ENCODE results near the gene UCKL1.
"Not testable (repeated sequence)": the region's sequence is repeated elsewhere in the genome, so short reads cannot be mapped to it uniquely, and the experiment has no call there.

The UCKL1 gene

DNA sequence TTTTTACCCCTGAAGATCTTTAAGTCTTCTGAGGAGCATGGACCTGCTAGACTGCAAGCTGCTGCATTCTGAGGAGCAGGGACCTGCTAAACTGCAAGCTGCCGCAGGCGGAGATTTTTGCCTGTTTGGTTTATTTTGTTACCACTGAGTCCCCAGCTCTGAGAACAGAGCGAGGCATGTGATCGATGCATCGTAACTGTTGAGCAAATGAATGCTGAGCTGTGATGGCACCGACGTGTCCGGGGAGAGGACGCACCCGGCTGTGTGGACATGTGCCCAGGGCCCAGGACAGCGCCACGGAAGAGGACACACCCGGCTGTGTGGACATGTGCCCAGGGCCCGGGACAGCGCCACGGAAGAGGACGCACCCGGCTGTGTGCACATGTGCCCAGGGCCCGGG, 37.1 kb downstream of the UCKL1 start:
- DNase-seq (ENCODE audit: low spot score) = no peak

- no peak for DNase-seq (ENCODE audit: low spot score)
These were observed 38.4 kb downstream of the UCKL1 start for GRCh38 chr20:63917811-63918210.

DNA sequence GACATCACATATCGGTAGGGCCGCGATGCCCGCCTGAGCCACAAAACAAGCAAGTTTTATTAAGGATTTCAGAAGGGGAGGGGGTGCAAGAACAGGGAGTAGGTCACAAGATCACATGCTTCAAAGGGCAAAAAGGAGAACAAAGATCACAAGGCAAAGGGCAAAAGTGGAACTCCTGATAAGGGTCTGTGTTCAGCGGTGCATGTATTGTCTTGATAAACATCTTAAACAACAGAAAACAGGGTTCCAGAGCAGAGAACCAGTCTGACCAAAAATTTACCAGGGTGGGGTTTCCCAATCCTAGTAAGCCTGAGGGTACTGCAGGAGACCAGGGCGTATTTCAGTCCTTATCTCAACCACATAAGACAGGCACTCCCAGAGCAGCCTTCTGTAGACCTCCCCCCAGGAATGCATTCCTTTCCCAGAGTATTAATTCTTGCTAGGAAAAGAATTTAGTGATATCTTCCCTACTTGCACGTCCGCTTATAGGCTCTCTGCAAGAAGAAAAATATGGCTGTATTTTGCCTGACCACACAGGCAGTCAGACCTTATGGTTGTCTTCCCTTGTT, 39.8 kb downstream of the UCKL1 start:
- not testable (repeated sequence) for DNase-seq (ENCODE audit: low spot score)

GRCh38 chr20:63915471-63915870, 40.7 kb downstream of the UCKL1 start:
- no peak for DNase-seq (ENCODE audit: low spot score)

DNA sequence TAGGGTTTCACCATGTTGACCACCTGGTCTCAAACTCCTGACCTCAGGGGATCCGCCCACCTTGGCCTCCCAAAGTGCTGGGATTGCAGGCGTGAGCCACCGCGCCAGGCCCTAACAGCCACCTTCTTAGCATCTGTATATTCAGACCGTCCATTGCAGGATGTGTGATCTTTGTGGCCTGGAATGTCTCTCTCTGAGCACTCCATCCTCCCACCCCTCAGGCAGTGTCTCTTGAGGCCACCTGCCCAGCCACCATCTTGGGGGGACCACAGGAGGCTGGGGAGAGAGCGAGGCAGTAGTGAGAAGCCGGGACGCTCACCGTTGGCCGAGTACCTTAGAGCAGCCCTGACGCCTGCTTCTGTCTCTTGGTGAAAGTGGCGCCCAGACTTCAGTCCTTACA, 42.4 kb downstream of the UCKL1 start:
- no peak for DNase-seq (ENCODE audit: low spot score)

DNA sequence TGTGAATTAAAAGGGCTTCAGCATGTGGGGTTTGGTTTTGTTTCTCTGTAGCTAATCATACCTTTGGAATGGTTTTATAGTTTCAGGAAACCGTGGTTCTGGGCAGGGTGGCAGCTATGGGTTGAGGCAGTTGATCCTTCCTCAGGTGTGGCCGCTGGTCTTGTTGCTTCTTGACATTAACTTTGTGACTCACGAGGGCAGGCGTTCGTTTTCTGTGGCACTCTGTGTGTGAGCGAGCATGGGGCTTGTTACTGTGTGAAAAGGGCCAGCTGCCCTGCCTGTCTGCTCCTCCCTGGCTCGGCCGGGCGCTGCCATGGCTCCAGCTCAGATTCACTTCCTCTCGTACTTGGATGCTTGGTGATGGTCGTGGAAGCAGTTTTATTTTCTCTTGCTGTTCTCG, 45.0 kb downstream of the UCKL1 start:
- no peak for DNase-seq (ENCODE audit: low spot score)

GRCh38 chr20:63908008-63908682, 48.1 kb downstream of the UCKL1 start:
- DNase-seq (ENCODE audit: low spot score) = no peak

DNA sequence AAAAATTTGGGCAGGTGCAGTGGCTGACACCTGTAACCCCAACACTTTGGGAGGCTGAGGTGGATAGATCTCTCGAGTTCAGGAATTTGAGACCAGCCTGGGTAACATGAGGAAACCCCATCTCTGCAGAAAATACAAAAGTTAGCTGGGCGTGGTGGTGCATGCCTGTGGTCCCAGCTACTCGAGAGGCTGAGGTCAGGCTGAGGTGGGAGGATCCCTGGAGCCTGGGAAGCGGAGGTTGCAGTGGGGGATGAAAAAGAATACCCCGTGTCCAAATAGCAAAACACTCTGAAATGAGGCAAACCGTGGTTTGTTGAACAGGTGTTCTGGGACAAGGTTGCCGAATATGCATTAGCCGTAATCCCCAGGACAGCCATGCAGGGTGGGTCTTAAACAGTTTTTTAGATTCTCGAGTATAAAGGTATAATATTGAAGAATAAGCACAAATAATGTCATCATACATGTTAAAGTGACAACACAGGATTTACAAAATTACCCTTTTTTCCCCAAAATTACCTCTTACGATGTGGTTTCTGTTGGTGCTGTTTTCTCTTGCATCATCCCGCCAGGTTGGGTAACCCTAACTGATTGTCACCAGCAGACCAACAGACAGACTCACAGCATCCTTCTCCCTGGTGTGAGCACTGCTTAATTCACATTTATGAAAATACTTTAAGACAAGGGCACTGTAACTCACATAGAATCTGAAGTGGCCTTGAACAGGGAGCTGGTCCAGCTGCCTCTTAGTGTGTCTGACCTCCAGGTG, 52.2 kb downstream of the UCKL1 start:
- no peak for DNase-seq (ENCODE audit: low spot score)

GRCh38 chr20:63900413-63900812, 55.8 kb downstream of the UCKL1 start:
- no peak for DNase-seq (ENCODE audit: low spot score)

- no peak for DNase-seq (ENCODE audit: low spot score)
These were observed 57.2 kb downstream of the UCKL1 start for GRCh38 chr20:63898882-63899558.

GRCh38 chr20:63897978-63898561, 58.1 kb downstream of the UCKL1 start:
- no peak for DNase-seq (ENCODE audit: low spot score)

- no peak for DNase-seq (ENCODE audit: low spot score)
These were observed 59.7 kb downstream of the UCKL1 start for GRCh38 chr20:63896264-63897105.

- DNase-seq (ENCODE audit: low spot score) = no peak
These were observed 60.3 kb downstream of the UCKL1 start for GRCh38 chr20:63895952-63896263.

DNA sequence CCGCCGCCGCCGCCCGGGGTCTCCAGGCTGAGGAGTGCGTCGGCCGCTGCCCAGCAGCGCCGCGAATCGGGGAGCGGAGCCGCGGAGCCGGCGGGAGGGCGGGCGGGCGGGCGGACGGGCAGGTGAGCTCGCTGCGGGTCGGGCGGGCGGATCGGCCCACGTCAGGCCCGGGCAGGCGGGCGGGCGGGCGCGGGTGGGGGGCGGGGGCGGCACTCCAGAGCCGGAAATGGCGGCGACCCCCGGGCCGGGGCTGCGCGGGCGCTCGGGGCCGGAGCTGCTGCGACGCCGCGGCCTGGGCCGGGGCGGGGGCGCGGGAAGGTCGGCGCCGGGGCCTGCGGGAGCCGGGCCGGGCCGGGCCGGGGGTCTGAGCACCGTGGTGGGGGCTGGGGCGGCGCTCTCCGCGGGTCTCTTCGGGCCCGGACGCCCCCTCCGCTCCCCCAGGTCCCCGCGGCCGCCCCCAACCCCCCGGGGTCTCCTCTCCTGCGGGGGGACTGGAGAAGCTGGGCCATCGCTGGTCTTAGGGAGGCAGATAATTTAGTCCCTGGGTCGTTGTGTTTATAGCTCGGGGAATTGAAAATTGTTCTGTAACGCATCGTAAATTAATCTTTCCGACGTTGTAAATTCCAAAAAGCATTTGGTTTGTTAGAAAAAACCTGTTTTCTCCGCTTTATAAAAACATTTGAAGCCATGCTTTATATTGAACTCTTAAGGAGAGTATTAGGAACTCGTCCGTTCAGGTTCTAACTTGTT, 60.8 kb downstream of the UCKL1 start:
- no peak for DNase-seq (ENCODE audit: low spot score)

GRCh38 chr20:63894358-63895201, 61.6 kb downstream of the UCKL1 start, which contains the start of gene DNAJC5:
DNAJC5 (plus strand) TSS chr20:63895126; CDS start chr20:63928346, 33,220 bp downstream.
- DNase-seq (ENCODE audit: low spot score) = peak; percentile 98

DNA sequence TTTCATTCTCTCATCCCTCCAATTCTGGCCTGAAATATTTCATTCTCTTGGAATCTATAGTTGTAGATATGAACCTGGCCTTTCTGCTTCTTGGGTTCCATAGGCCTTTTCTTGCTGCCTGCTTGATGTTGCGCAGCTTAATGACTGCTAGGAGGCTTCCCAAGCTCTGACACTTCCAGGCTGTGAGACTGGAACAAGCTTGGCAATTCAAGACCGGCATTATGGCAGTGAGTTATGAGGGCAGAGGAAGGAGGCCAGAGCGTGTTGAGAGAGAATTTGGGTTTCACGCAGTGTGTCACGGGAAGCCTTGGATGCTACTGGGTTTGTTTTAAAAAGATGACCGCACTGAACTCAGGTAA, 62.2 kb downstream of the UCKL1 start:
- DNase-seq (ENCODE audit: low spot score) = no peak

DNA sequence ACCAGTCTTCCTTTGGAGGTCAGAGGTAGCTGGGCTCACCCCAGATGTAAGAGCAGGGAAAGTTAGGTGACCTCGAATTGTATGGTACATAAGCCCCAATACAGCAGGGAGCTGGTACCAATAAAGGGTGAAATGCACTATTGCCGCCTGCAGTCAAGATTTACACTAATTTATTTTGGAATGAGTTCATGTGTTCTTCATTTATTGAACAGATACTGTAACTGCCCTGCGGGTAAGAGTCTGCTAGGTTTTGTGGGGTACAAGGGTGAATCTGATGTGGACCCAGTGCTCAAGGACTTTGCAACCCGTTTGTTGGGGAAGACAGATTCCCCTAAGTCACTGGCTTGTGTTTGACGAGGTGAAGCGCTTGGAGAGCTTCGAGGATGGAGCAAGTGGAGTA, 63.8 kb downstream of the UCKL1 start:
- no peak for DNase-seq (ENCODE audit: low spot score)

DNA sequence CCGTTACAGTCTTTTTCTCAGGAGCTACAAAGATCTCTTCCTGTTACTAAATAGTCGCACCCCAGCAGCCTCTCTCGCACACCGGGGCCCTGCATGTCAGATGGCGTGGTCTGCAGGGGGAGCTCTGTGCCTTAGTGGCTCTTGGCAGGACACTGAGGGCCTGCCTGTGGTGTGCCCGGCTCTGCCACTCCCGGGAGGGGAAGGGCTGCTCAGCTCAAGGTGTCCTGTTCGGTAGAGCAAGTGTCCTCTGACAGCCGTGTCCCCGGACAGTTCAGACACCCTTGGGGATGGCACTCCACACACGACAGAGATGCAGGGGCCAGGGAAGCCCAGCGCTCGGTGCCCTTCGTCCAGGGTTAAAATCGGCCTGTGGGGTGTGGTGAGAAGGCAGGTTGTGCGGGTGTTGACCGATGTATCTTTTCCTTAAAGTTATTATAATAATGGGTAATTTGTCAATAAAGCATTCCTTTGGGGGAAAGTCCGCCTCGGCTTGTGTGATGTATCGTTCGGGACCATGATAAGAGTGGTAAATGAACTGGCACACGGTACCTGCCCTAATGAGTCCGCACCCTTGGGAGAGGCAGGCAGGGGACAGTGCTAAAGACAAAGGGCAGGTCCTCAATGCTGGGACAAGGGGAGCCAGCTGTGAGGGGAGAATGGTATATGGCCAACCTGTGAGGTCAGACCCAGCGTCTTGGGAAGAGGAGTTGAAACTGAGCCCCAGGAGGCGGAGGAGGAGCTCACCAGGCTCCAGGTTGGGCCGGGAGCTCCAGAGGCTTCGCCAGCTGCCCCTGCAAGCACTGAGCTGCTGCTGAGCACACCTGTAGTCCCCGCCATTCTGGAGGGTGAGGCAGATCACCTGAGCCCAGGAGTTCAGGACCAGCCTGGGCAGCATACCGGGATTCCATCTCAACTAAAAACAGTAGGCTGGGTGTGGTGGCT, 64.9 kb downstream of the UCKL1 start:
- no peak for DNase-seq (ENCODE audit: low spot score)

DNA sequence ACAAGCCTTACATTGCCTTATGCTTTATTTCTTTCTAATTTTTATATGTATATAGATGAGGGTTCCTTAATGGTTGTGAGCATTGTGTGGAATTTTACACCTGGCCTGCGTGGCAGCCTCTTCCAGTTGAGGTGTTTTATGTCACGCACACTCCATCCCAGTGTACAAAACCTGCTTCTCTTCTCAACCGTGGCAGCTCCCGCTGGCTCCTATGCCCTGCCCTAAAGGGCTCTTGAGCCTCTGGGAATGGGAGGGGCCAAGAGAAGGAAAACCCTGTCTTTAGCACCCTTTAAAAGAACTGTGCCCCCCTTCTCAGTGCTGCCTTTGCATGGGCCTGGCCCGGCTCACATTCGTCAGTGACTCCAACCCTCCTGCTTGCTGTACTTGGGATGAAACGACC, 65.6 kb downstream of the UCKL1 start:
- no peak for DNase-seq (ENCODE audit: low spot score)

All from CD4-positive, alpha-beta T cell treated with Interleukin-6 at 100 ng/mL for 8 hours (primary cell).